ENCODE data around the gene KLRF2.

Gene KLRF2

DNA sequence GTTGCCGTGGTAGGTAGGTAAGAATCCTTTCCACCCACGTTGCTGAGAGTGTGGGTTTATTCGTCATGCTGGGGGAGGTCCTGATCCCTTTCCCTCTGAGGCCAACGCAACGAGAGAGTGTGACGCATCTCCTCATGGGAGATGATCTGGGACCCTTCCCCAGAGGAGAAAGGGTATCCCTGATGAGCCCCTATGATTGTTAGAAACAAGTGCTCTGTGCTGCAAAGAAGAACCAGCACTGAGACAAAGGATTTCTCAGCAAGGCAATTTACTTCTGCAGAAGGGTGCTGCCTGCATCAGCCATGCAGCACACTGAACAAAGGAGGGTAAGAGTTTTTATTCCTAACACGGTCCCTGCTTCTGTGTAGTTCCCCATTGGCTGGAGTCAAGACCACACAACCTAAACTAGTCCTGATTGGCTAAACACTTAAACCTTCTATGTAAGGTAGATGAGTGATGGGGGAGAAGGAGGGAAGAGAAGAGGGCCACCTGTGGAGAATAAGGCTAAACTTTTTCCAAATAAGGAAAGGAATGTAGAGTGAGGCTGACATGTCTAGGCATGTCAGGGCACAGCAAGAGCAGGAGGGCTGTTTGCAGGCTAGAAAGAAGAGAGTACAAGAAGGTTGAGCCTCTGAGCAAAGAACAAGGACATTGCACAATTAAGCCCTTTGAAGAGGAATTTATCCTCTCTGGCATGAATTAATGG lies 29.6 kb downstream of the KLRF2 start:
- no peak for TF ChIP-seq CTCF (IDR thresholded peaks at IDR 0.05)
- H3K36me3 ChIP-seq = no peaks in the 10 kb centered on the region
- no peak overlapping the region for H3K4me3 ChIP-seq (ENCODE audit: low read depth in 1 of 2, low read length in 1 of 2)
- no peaks in the 10 kb centered on the region for H3K27me3 ChIP-seq
- H3K4me1 ChIP-seq (ENCODE audit: control insufficient read depth in 1 of 2, insufficient read depth in 1 of 2, low read depth in 1 of 2, low read length in 1 of 2) = no peaks in the 10 kb centered on the region
- no peak overlapping the region for H3K27ac ChIP-seq
- H3K9me3 ChIP-seq = peaks cover 22% of the 10 kb centered on the region

DNA sequence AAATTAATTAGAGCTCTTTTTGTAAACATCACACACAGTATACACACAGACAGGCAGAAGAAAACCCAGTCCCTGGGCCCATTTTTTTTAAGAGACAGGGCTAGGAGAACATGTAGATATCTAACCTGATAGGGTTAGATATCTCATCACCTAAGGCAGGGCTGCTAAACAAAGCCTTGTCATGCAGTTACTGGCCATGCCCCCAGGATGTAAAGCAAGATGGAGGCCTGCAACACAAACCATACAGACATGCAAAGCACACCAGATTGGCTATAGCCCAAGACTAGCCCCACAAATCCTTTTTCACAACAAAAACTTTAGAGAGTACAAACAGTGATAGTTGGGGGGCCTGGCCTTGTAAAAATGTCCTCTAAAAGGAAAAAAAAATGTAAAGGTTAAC lies 30.4 kb downstream of the KLRF2 start:
- Histone ChIP-seq H3K27me3 (no peaks in the 10 kb centered on the region), H3K36me3 (no peaks in the 10 kb centered on the region), H3K4me1 (ENCODE audit: control insufficient read depth in 1 of 2, insufficient read depth in 1 of 2, low read depth in 1 of 2, low read length in 1 of 2) (no peaks in the 10 kb centered on the region), H3K4me3 (ENCODE audit: low read depth in 1 of 2, low read length in 1 of 2) (no peak overlapping the region), H3K9me3 (peaks cover 22% of the 10 kb centered on the region), H3K27ac (no peak overlapping the region)
- TF ChIP-seq CTCF (IDR thresholded peaks at IDR 0.05) = no peak

DNA sequence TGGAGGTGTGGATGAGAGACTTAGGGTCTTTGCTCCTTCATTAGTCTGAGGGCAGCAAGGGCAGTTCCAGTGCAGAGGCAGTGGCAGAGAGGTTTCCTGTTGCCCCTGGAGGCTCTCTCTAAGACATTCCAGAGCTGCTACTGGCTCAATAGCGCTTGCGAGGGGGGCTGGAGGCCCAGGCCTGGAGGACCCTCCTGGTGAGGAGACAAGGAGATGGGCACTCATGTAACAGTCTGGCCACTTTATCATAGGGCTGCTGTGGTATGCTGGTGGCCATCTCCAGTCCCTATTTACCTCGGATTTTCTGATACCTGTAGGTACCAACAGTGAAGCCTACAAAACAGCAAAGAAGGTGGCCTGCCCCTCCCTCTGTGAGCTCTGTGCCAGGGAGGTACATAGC lies 38.2 kb downstream of the KLRF2 start:
- no peaks in the 10 kb centered on the region for H3K27me3 ChIP-seq
- H3K36me3 ChIP-seq = no peaks in the 10 kb centered on the region
- no peak overlapping the region for H3K27ac ChIP-seq
- H3K4me3 ChIP-seq (ENCODE audit: low read depth in 1 of 2, low read length in 1 of 2) = no peak overlapping the region
- no peaks in the 10 kb centered on the region for H3K4me1 ChIP-seq (ENCODE audit: control insufficient read depth in 1 of 2, insufficient read depth in 1 of 2, low read depth in 1 of 2, low read length in 1 of 2)
- no peak for TF ChIP-seq CTCF (IDR thresholded peaks at IDR 0.05)
- no peaks in the 10 kb centered on the region for H3K9me3 ChIP-seq

DNA sequence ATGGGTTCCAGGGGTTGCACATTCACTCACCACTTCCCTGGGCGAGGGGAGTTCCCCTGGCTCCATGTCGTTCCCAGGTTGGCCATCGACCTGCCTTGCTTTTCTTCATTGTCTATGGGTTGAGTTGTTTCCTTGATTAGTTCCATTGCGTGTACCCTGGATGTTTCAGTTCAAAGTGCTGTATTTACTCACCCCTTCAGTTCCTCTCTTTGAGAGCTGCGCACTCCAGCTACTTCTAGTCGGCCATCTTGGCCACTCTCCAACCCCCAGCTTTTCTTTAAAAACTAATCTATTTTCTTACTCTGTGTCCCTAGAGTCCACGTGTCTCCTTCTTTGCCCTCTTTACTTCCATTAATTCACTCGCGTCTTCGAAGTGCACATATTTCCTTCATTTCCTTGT lies 39.2 kb downstream of the KLRF2 start:
- no peak overlapping the region for H3K27ac ChIP-seq
- no peaks in the 10 kb centered on the region for H3K36me3 ChIP-seq
- TF ChIP-seq CTCF (IDR thresholded peaks at IDR 0.05) = no peak
- no peaks in the 10 kb centered on the region for H3K9me3 ChIP-seq
- no peaks in the 10 kb centered on the region for H3K4me1 ChIP-seq (ENCODE audit: control insufficient read depth in 1 of 2, insufficient read depth in 1 of 2, low read depth in 1 of 2, low read length in 1 of 2)
- H3K4me3 ChIP-seq (ENCODE audit: low read depth in 1 of 2, low read length in 1 of 2) = no peak overlapping the region
- H3K27me3 ChIP-seq = no peaks in the 10 kb centered on the region

GRCh38 chr12:9922429-9922828 lies 41.1 kb downstream of the KLRF2 start:
- no peaks in the 10 kb centered on the region for H3K36me3 ChIP-seq
- no peak for TF ChIP-seq CTCF (IDR thresholded peaks at IDR 0.05)
- H3K9me3 ChIP-seq = no peaks in the 10 kb centered on the region
- H3K4me1 ChIP-seq (ENCODE audit: control insufficient read depth in 1 of 2, insufficient read depth in 1 of 2, low read depth in 1 of 2, low read length in 1 of 2) = peaks cover 5 to 18% of the 10 kb centered on the region in 2 experiments
- H3K27me3 ChIP-seq = no peaks in the 10 kb centered on the region
- no peak overlapping the region for H3K27ac ChIP-seq
- no peak overlapping the region for H3K4me3 ChIP-seq (ENCODE audit: low read depth in 1 of 2, low read length in 1 of 2)
